ENCODE results near the gene PARD3B.

The PARD3B gene

DNA sequence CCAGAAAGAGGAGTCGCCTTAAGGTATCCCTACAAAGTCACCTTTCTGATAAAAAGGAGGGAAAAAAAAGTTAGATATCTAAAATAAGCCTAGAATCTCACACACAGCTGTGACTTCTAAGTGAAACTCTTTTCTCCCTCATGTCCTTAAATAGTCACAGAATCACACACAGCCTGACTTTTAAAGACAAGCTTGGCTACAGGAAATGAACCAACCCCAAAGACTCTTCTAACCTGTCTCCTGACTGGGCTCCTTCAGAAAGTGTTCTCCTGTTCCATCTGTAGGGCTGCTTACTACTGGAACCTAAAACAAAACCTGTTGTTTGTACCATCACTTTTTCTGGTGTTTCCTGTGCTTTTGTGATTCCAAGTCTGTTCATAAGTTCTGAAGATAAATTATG, 1074.3 kb downstream of the PARD3B start:
- no peak for DNase-seq (ENCODE audit: low spot score)
- TF ChIP-seq, protein P1, sequence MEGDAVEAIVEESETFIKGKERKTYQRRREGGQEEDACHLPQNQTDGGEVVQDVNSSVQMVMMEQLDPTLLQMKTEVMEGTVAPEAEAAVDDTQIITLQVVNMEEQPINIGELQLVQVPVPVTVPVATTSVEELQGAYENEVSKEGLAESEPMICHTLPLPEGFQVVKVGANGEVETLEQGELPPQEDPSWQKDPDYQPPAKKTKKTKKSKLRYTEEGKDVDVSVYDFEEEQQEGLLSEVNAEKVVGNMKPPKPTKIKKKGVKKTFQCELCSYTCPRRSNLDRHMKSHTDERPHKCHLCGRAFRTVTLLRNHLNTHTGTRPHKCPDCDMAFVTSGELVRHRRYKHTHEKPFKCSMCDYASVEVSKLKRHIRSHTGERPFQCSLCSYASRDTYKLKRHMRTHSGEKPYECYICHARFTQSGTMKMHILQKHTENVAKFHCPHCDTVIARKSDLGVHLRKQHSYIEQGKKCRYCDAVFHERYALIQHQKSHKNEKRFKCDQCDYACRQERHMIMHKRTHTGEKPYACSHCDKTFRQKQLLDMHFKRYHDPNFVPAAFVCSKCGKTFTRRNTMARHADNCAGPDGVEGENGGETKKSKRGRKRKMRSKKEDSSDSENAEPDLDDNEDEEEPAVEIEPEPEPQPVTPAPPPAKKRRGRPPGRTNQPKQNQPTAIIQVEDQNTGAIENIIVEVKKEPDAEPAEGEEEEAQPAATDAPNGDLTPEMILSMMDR (IDR thresholded peaks at IDR 0.05; ENCODE audit: extremely low read depth, missing control alignments): no peak

DNA sequence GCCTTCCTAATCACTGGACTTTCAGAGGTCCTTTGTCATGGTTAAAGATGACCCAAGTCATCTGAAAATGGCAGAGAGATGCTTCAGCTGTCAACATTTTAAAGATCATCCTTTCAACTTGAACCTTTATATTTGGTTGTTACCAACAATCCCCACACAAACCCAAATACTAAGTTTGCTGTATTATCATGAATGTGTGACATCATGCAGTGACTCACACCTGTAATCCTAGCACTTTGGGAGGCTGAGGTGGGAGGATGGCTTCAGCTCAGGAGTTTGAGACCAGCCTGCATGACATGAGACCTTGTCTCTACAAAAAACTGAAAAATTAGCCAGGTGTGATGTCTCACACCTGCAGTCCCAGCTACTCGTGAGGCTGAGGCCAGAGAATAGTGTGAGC, 1081.8 kb downstream of the PARD3B start:
- TF ChIP-seq, protein P1 (IDR thresholded peaks at IDR 0.05; ENCODE audit: extremely low read depth, missing control alignments): no peak
- DNase-seq (ENCODE audit: low spot score): no peak

DNA sequence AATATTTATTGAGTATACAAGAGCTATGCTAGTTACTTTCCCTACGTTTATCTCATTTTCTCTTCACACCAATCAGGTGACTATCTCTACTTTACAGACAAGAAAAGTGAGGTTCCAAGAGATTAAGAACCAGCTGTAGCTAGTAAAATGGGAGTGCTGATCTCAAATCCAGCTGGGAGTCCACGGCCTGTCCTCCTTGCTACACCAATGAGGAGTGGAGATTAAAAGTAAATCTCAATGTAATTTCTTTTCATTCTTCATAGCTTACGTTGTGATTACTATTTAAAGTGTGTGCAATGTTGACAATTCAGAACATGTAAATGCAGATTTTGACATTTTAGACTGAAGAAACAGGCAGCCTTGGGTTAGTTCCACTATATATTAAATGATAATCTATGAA, 1083.1 kb downstream of the PARD3B start:
- TF ChIP-seq, protein P1 (IDR thresholded peaks at IDR 0.05; ENCODE audit: extremely low read depth, missing control alignments): no peak
- DNase-seq (ENCODE audit: low spot score): no peak

DNA sequence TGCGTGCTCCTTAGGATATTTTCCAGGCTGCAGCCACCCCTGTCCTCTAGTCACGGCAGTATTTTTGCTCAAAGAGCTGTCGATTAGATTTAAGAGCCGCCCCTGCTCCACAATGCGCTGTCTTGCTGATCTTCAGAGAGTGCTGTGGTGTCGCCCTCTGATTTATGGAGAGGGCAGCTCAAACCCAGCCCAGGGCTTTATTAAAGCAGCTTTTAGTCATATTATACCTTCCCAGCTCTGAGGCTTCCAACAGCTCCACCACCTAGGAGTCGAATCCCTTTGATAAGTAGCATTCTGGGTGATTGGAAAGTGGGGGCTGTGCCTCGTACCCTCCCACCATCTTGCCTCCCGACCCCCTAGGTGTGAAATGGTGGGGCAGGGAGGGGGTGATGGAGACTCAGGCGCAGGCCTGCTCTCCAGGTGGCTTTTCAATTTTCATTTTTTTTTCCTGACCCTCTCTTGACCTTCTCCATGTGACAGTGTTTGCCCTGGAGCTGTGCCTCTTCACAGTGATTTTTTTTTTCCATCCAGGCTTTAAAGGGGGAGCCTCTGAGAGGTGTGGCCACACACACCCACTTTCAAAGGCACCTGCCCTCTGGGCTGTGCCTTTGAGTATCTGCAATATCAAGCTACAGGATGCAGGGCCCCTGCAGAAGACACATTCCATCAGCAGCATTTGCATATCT, 1084.0 kb downstream of the PARD3B start:
- TF ChIP-seq, protein P1 (IDR thresholded peaks at IDR 0.05; ENCODE audit: extremely low read depth, missing control alignments): no peak
- DNase-seq (ENCODE audit: low spot score): no peak

DNA sequence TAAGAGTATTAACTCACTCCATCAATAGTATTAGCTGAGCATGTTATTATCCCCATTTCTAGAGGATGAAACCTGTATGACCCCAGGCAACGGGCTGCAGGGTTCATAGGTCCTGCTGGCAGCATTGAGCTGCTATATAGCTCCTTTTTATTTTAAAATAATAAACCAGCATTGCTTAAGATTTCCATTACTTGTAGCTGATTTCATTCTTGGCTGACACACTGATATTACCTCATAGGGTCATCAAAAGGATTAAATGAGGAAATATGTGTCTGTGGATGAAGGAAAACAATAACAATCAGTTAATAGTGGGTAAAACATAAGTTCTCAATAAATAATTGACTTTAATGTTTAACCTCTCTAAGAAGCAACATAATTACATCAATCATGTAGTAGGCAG, 1088.7 kb downstream of the PARD3B start:
- TF ChIP-seq, protein P1 (IDR thresholded peaks at IDR 0.05; ENCODE audit: extremely low read depth, missing control alignments): no peak
- DNase-seq (ENCODE audit: low spot score): no peak

DNA sequence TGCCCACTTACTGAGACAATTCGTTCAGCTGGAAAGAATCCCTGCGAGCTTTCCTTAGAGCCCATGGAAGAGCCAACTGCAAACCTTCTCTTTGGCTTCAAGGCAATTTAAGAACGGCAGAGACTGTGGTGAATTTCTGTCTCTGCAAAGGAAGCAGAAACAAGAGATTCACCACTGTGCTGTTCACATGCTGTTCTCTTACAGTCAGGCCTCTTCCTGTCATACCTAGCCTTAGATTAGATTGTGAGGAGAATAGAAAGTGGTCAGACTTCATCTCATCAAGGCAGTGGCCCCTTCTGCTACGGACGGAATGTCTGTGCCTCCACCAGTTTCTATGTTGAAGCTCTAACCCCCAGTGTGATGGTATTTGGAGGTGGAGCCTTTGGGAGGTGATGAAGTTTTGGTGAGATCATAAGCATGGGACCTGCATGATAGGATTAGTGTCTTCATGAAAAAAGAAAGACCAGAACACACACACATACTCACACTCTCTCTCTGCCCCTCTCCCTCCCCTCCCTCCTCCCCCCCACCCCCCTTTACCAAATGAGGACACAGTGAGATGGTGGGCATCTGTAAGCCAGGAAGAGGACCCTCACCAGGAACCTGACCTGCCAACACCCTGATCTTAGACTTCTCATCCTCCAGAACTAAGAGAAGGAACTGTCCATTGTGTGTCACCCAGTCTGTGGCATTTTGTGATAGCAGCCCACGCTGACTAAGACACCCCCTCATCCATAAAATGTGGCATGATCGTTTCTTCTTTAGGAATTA, 1091.5 kb downstream of the PARD3B start:
- TF ChIP-seq, protein P1 (IDR thresholded peaks at IDR 0.05; ENCODE audit: extremely low read depth, missing control alignments): no peak
- DNase-seq (ENCODE audit: low spot score): no peak

DNA sequence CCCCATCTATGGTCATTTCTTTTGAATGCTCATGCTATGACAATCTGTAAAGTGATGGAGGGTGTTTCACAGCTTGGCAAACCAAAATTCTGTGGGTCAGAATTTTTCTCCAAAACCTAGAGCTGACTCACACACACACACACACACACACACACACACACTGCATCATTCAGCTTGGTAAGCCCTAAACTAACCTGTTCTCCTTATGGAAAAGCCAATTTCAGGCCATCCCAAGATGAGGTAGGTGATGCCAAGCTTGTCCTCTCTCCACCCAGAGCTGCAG, 1092.0 kb downstream of the PARD3B start:
- DNase-seq (ENCODE audit: low spot score): no peak
- TF ChIP-seq, protein P1 (IDR thresholded peaks at IDR 0.05; ENCODE audit: extremely low read depth, missing control alignments): no peak
